Non-pigmented ciliary epithelial cell (primary cell): Measurements from ENCODE around the gene CHRNB2.
"Not testable (repeated sequence)": the region's sequence is repeated elsewhere in the genome, so short reads cannot be mapped to it uniquely, and the experiment has no call there.

ENCODE experiments used
- DNase-seq: peaks from one replicate; pipeline ENCODE4 v3.0.0-alpha.2; 2010; ENCODE audit warnings: low read depth

CHRNB2 gene

GRCh38 chr1:154567386-154568156, at the start of gene CHRNB2:
Gene CHRNB2 (plus strand): TSS chr1:154567778. CDS start chr1:154568045, 267 bp downstream.
- no peak for DNase-seq

- no peak for DNase-seq
Observed at GRCh38 chr1:154519591-154519991, 48.0 kb upstream of the CHRNB2 start.

- DNase-seq = no peak
Observed at GRCh38 chr1:154520333-154520732, 47.2 kb upstream of the CHRNB2 start.

GRCh38 chr1:154521695-154522094, 45.9 kb upstream of the CHRNB2 start:
- no peak for DNase-seq

- no peak for DNase-seq
Observed at GRCh38 chr1:154524881-154525280, 42.7 kb upstream of the CHRNB2 start.

GRCh38 chr1:154527192-154527591, 40.4 kb upstream of the CHRNB2 start:
- no peak for DNase-seq

- DNase-seq = no peak
Observed at GRCh38 chr1:154529308-154529707, 38.3 kb upstream of the CHRNB2 start.

GRCh38 chr1:154531950-154532349, 35.6 kb upstream of the CHRNB2 start:
- not testable (repeated sequence) for DNase-seq

- no peak for DNase-seq
Observed at GRCh38 chr1:154533952-154534844, 33.4 kb upstream of the CHRNB2 start.

- no peak for DNase-seq
Observed at GRCh38 chr1:154536570-154536969, 31.0 kb upstream of the CHRNB2 start.

- DNase-seq = no peak
Observed at GRCh38 chr1:154539486-154540483, 27.8 kb upstream of the CHRNB2 start.

GRCh38 chr1:154541231-154541630, 26.3 kb upstream of the CHRNB2 start:
- no peak for DNase-seq

GRCh38 chr1:154546264-154547063, 21.1 kb upstream of the CHRNB2 start:
- DNase-seq = no peak

- no peak for DNase-seq
Observed at GRCh38 chr1:154547105-154547732, 20.4 kb upstream of the CHRNB2 start.

- DNase-seq = no peak
Observed at GRCh38 chr1:154548028-154548427, 19.6 kb upstream of the CHRNB2 start.

GRCh38 chr1:154549202-154549770, 18.3 kb upstream of the CHRNB2 start:
- DNase-seq = no peak

GRCh38 chr1:154550070-154550469, 17.5 kb upstream of the CHRNB2 start:
- no peak for DNase-seq

- no peak for DNase-seq
Observed at GRCh38 chr1:154550657-154551056, 16.9 kb upstream of the CHRNB2 start.

GRCh38 chr1:154551474-154551873, 16.1 kb upstream of the CHRNB2 start:
- DNase-seq = no peak

GRCh38 chr1:154552036-154552435, 15.5 kb upstream of the CHRNB2 start:
- DNase-seq = no peak
